22Rv1 (cell line): Measurements from ENCODE around the gene YWHAB.

Source experiments
- CTCF ChIP-seq: fragments of 450-650 bp; IDR thresholded peaks from 2 replicates; pipeline ENCODE4 v1.5.1; 2017; ENCODE audit warnings: mild to moderate bottlenecking
- ZFX ChIP-seq: fragments of 450-650 bp; IDR thresholded peaks from 2 replicates; pipeline ENCODE4 v1.6.1; 2017; ENCODE audit warnings: antibody characterized with exemption, borderline replicate concordance

- no peak for TF ChIP-seq CTCF
- no peak for TF ChIP-seq ZFX
These were observed 14.8 kb downstream of the YWHAB start for GRCh38 chr20:44900231-44900854.
